Testis (tissue), 2 donors: ENCODE results near the gene AQP9.

ENCODE experiments used
- CTCF ChIP-seq, 3 experiments: fragments of 450-650 bp in 2 of 3; fragments of 200-600 bp in 1 of 3; sonication (generic) in 1 of 3; IDR thresholded peaks; one replicate each; pipeline ENCODE4 v1.5.1; 2016 to 2019; ENCODE audit warnings: antibody characterized with exemption in 3 of 3, mild to moderate bottlenecking in 2 of 3, moderate library complexity in 1 of 3
- POLR2A ChIP-seq: fragments of 450-650 bp; IDR thresholded peaks from one replicate; pipeline ENCODE4 v1.6.1; 2017; ENCODE audit warnings: antibody characterized with exemption, mild to moderate bottlenecking, moderate library complexity

- no peak for TF ChIP-seq CTCF (IDR thresholded peaks at IDR 0.05)
- no peak for TF ChIP-seq POLR2A
Measured at GRCh38 chr15:58145606-58146005, 7.4 kb downstream of the AQP9 start.
